ENCODE data around the gene ADH4. TPM values are rescaled to one million over a fixed set of nuclear protein-coding genes. Genes with fewer than 3 reads are reported as not detected.
"Not testable (repeated sequence)": the region's sequence is repeated elsewhere in the genome, so short reads cannot be mapped to it uniquely, and the experiment has no call there.

ADH4 gene
- total RNA-seq, 2 experiments from 2014 or later = not detected

- POLR2A ChIA-PET = interaction anchor here (1.5 kb wide), 1 partner anchor 13 kb away, joined by 3 read pairs; the partner anchor contains the start of gene ADH5
- H3K9me3 ChIP-seq (ENCODE audit: low read length) = no peaks in the 10 kb centered on the region
These were observed 43.2 kb downstream of the ADH4 start for GRCh38 chr4:99100876-99101275.

DNA sequence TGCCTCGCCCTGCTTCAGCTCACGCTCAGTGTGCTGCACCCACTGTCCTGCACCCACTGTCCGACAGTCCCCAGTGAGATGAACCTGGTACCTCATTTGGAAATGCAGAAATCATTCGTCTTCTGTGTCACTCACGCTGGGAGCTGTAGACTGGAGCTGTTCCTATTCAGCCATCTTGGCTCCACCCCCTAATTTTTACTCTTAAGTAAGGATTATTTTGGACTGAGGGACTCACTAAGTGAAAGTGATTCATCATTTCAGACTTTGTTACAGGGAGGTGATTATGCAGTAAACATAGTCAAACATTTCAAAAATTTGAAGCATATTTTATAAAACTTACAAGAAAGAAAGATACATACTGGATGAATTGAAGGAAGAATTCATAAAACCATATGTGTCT, 44.3 kb downstream of the ADH4 start:
- H2AFZ ChIP-seq (ENCODE audit: low read length); H3K9me3 ChIP-seq (ENCODE audit: low read length); CTCF ChIA-PET (ENCODE audit: unreplicated experiment); DNase-seq (ENCODE audit: low spot score); BruUV-seq (replicated peaks); H3K79me2 ChIP-seq (ENCODE audit: insufficient read depth, low read depth, low read length); H3K36me3 ChIP-seq (ENCODE audit: insufficient read depth, low read length); H3K27ac ChIP-seq (ENCODE audit: low read depth, low read length, poor library complexity, severe bottlenecking); intact Hi-C loops (cut with micrococcal nuclease; ENCODE audit: unreplicated experiment); H3K9me2 ChIP-seq (ENCODE audit: insufficient read depth, low read length); H3K4me3 ChIP-seq (ENCODE audit: low read depth, low read length, poor library complexity, severe bottlenecking); H3K4me1 ChIP-seq (ENCODE audit: insufficient read depth, low read length, poor library complexity, severe bottlenecking); H4K20me1 ChIP-seq (ENCODE audit: insufficient read depth, low read length); H3K4me2 ChIP-seq (ENCODE audit: low read length): not testable (repeated sequence)
- POLR2A ChIA-PET = interaction anchor here (1.5 kb wide), 1 partner anchor 12 kb away, joined by 3 read pairs; the partner anchor contains the start of gene ADH5

More at GRCh38 chr4:99100876-99101275, 43.2 kb downstream of the ADH4 start:
- Histone ChIP-seq H3K36me3 (ENCODE audit: insufficient read depth, low read length) (no peaks in the 10 kb centered on the region), H2AFZ (ENCODE audit: low read length) (no peak overlapping the region), H4K20me1 (ENCODE audit: insufficient read depth, low read length) (no peaks in the 10 kb centered on the region), H3K4me1 (ENCODE audit: insufficient read depth, low read length, poor library complexity, severe bottlenecking) (no peaks in the 10 kb centered on the region), H3K9me2 (ENCODE audit: insufficient read depth, low read length) (no peaks in the 10 kb centered on the region), H3K27ac (ENCODE audit: low read depth, low read length, poor library complexity, severe bottlenecking) (no peak overlapping the region), H3K79me2 (ENCODE audit: insufficient read depth, low read depth, low read length) (no peaks in the 10 kb centered on the region), H3K4me3 (ENCODE audit: low read depth, low read length, poor library complexity, severe bottlenecking) (no peak overlapping the region), H3K4me2 (ENCODE audit: low read length) (no peak overlapping the region)
- CTCF ChIA-PET (ENCODE audit: unreplicated experiment) = no interaction called here
- BruUV-seq (replicated peaks) = no TSS peak
- TF ChIP-seq EZH2phosphoT487 (IDR thresholded peaks at IDR 0.05; ENCODE audit: borderline replicate concordance, low read depth, low read length) = no peak
- TF ChIP-seq, protein P1, sequence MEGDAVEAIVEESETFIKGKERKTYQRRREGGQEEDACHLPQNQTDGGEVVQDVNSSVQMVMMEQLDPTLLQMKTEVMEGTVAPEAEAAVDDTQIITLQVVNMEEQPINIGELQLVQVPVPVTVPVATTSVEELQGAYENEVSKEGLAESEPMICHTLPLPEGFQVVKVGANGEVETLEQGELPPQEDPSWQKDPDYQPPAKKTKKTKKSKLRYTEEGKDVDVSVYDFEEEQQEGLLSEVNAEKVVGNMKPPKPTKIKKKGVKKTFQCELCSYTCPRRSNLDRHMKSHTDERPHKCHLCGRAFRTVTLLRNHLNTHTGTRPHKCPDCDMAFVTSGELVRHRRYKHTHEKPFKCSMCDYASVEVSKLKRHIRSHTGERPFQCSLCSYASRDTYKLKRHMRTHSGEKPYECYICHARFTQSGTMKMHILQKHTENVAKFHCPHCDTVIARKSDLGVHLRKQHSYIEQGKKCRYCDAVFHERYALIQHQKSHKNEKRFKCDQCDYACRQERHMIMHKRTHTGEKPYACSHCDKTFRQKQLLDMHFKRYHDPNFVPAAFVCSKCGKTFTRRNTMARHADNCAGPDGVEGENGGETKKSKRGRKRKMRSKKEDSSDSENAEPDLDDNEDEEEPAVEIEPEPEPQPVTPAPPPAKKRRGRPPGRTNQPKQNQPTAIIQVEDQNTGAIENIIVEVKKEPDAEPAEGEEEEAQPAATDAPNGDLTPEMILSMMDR (conservative IDR thresholded peaks at IDR 0.05; ENCODE audit: low read length) = no peak
- DNase-seq (ENCODE audit: low spot score) = no peak
- intact Hi-C loops (cut with micrococcal nuclease; ENCODE audit: unreplicated experiment) = no loop called here

- no peak for DNase-seq (ENCODE audit: low spot score)
- no TSS peak for BruUV-seq (replicated peaks)
- H4K20me1 ChIP-seq (ENCODE audit: insufficient read depth, low read length) = no peaks in the 10 kb centered on the region
These were observed 44.8 kb downstream of the ADH4 start for GRCh38 chr4:99099311-99099710.

GRCh38 chr4:99091841-99092240, 52.3 kb downstream of the ADH4 start:
- H3K4me2 ChIP-seq (ENCODE audit: low read length); H2AFZ ChIP-seq (ENCODE audit: low read length); CTCF ChIA-PET (ENCODE audit: unreplicated experiment): not testable (repeated sequence)

More at GRCh38 chr4:99099311-99099710, 44.8 kb downstream of the ADH4 start:
- CTCF ChIA-PET (ENCODE audit: unreplicated experiment) = no interaction called here
- Histone ChIP-seq H2AFZ (ENCODE audit: low read length) (no peak overlapping the region), H3K79me2 (ENCODE audit: insufficient read depth, low read depth, low read length) (no peaks in the 10 kb centered on the region), H3K4me1 (ENCODE audit: insufficient read depth, low read length, poor library complexity, severe bottlenecking) (no peaks in the 10 kb centered on the region), H3K4me3 (ENCODE audit: low read depth, low read length, poor library complexity, severe bottlenecking) (no peak overlapping the region), H3K36me3 (ENCODE audit: insufficient read depth, low read length) (no peaks in the 10 kb centered on the region), H3K27ac (ENCODE audit: low read depth, low read length, poor library complexity, severe bottlenecking) (no peak overlapping the region), H3K4me2 (ENCODE audit: low read length) (no peak overlapping the region), H3K9me2 (ENCODE audit: insufficient read depth, low read length) (no peaks in the 10 kb centered on the region), H3K9me3 (ENCODE audit: low read length) (no peaks in the 10 kb centered on the region)
- TF ChIP-seq EZH2phosphoT487 (IDR thresholded peaks at IDR 0.05; ENCODE audit: borderline replicate concordance, low read depth, low read length) = no peak
- TF ChIP-seq, protein P1 (conservative IDR thresholded peaks at IDR 0.05; ENCODE audit: low read length) = no peak
- intact Hi-C loops (cut with micrococcal nuclease; ENCODE audit: unreplicated experiment) = no loop called here
- POLR2A ChIA-PET = no interaction called here

More at GRCh38 chr4:99091841-99092240, 52.3 kb downstream of the ADH4 start:
- DNase-seq (ENCODE audit: low spot score); H3K36me3 ChIP-seq (ENCODE audit: insufficient read depth, low read length); H3K9me2 ChIP-seq (ENCODE audit: insufficient read depth, low read length); H3K27ac ChIP-seq (ENCODE audit: low read depth, low read length, poor library complexity, severe bottlenecking); H3K9me3 ChIP-seq (ENCODE audit: low read length); H3K4me3 ChIP-seq (ENCODE audit: low read depth, low read length, poor library complexity, severe bottlenecking); H4K20me1 ChIP-seq (ENCODE audit: insufficient read depth, low read length); intact Hi-C loops (cut with micrococcal nuclease; ENCODE audit: unreplicated experiment); BruUV-seq (replicated peaks): not testable (repeated sequence)
- peaks cover 21% of the 10 kb centered on the region for H3K4me1 ChIP-seq (ENCODE audit: insufficient read depth, low read length, poor library complexity, severe bottlenecking)
- POLR2A ChIA-PET = interaction anchor here (1.2 kb wide), 1 partner anchor 20 kb away, joined by 3 read pairs; no protein-coding TSS in a partner anchor
- peaks cover 15% of the 10 kb centered on the region for H3K79me2 ChIP-seq (ENCODE audit: insufficient read depth, low read depth, low read length)
